Right lobe of liver (tissue), 6 donors: ENCODE data around the gene BMAL1. TPM values are rescaled to one million over a fixed set of nuclear protein-coding genes. Genes with fewer than 3 reads are reported as not detected.
A peak's percentile ranks its signal among the peaks of the same experiment; 100 is the strongest.

ENCODE experiments used
- ATAC-seq, 4 donors: fragments of 200-7000 bp; cut with Tn5 transposase; one replicate each; pipeline ENCODE4 v1.9.1; 2020; ENCODE audit warnings: mild to moderate bottlenecking in 4 of 4, moderate library complexity in 4 of 4
- DNase-seq, 3 donors: peaks; one replicate each; pipeline ENCODE4 v3.0.0-alpha.2; 2020
- H3K27ac ChIP-seq, 3 donors: fragments of 200-600 bp; one replicate each; pipeline ENCODE4 v1.8.0; 2022
- H3K27me3 ChIP-seq, 2 donors: fragments of 200-600 bp; one replicate each; pipeline ENCODE4 v1.8.0; 2022
- H3K36me3 ChIP-seq, 4 donors: fragments of 200-600 bp; sonication (generic) in 1 of 4; one replicate each; pipeline versions ENCODE4 v1.5.1 to v1.8.0; 2017 to 2022; ENCODE audit warnings: control low read depth in 1 of 4
- H3K4me1 ChIP-seq, 4 donors: fragments of 200-600 bp; sonication (generic) in 1 of 4; one replicate each; pipeline versions ENCODE4 v1.5.1 to v1.8.0; 2017 to 2022; ENCODE audit warnings: control low read depth in 1 of 4
- H3K4me3 ChIP-seq, 3 donors: fragments of 200-600 bp; one replicate each; pipeline ENCODE4 v1.8.0; 2022
- H3K9me3 ChIP-seq, 4 donors: fragments of 200-600 bp; sonication (generic) in 1 of 4; one replicate each; pipeline versions ENCODE4 v1.5.1 to v1.8.0; 2017 to 2022; ENCODE audit warnings: control low read depth in 1 of 4
- CTCF ChIP-seq, 4 donors: fragments of 200-600 bp in 3 of 4; fragments of 450-650 bp in 1 of 4; IDR thresholded peaks; one replicate each; pipeline versions ENCODE4 v1.5.1 to v1.8.0; 2016 to 2022; ENCODE audit warnings: antibody characterized with exemption in 4 of 4, mild to moderate bottlenecking in 2 of 4
- POLR2A ChIP-seq: fragments of 450-650 bp; IDR thresholded peaks from one replicate; pipeline ENCODE4 v1.6.1; 2017; ENCODE audit warnings: antibody characterized with exemption, mild to moderate bottlenecking
- WGBS: methylation state at CpG from one replicate; pipeline ENCODE4 v1.1.6; 2018; ENCODE audit warnings: low coverage, low lambda C conversion rate; ENCODE audit not compliant: insufficient coverage; ENCODE audit errors: missing lambda C conversion rate; 5-methylcytosine and 5-hydroxymethylcytosine counted together
- intact Hi-C, 2 donors: fragments of 100-400 bp; cut with DNase I; formaldehyde crosslinking; loops; one replicate each; pipeline versions ENCODE4 v1.11.2 to v1.14.1; 2022
- total RNA-seq, 6 experiments: library from RNA; depleted of rRNA in 2 of 6; stranded (reverse); fragments of >200 nt in 2 of 6; fragmentation: NEBNext Ultra II Directional in 3 of 6; extraction: Animal tissue kit (Norgen Biotek cat#: 25700) in 3 of 6; gene quantifications; one replicate each; pipeline versions ENCODE4 v1.1.0 to v1.2.4, GENCODE V29; 2016 to 2023
- donor health status: DM: no; HTN: yes; CAD: no.
- donor health status: DM: no; HTN: no; CAD: no.
- donor health status: DM: no; HTN: no; CAD: no.
- donor health status: DM: no; HTN: yes; CAD: no.
- donor health status: DM: no; HTN: yes; CAD: no.

Gene BMAL1
- total RNA-seq, 6 experiments from 2014 or later, result 9.9 to 38.0 (median 12.9) TPM

GRCh38 chr11:13286279-13286821 lies 8.8 kb downstream of the BMAL1 start:
- WGBS, result 25% methylated on average over 2 of the region's 2 CpGs
- intact Hi-C loops, result loop anchor here in 1 of 2 donors (10.0 kb wide), 1 partner anchor 48 kb away; no protein-coding TSS in a partner anchor

GRCh38 chr11:13287036-13287435 lies 9.4 kb downstream of the BMAL1 start:
- no peaks in the 10 kb centered on the region for H3K36me3 ChIP-seq
- no peak for DNase-seq
- TF ChIP-seq CTCF (IDR thresholded peaks at IDR 0.05), result no peak
- intact Hi-C loops, result loop anchor here in 1 of 2 donors (10.0 kb wide), 1 partner anchor 48 kb away; no protein-coding TSS in a partner anchor
- peak in 3 of 4 donors; percentile 15 to 36 (median 27) for ATAC-seq
- H3K4me3 ChIP-seq, result no peak overlapping the region
- no peaks in the 10 kb centered on the region for H3K9me3 ChIP-seq
- no peaks in the 10 kb centered on the region for H3K27me3 ChIP-seq
- no peak overlapping the region for H3K27ac ChIP-seq
- H3K4me1 ChIP-seq, result peaks cover 0 to 12% (median 5%) of the 10 kb centered on the region in 4 donors
- 79% methylated on average over 3 of the region's 3 CpGs for WGBS

More at GRCh38 chr11:13286279-13286821, 8.8 kb downstream of the BMAL1 start:
- Histone ChIP-seq H3K4me3 (no peak overlapping the region), H3K27me3 (no peaks in the 10 kb centered on the region), H3K4me1 (peaks cover 0 to 18% (median 5%) of the 10 kb centered on the region in 4 donors), H3K36me3 (no peaks in the 10 kb centered on the region), H3K27ac (no peak overlapping the region), H3K9me3 (no peaks in the 10 kb centered on the region)
- TF ChIP-seq CTCF (IDR thresholded peaks at IDR 0.05), result no peak
- no peak for TF ChIP-seq POLR2A
- DNase-seq (no peak), ATAC-seq (peak in 1 of 4 donors; percentile 50)

- WGBS, result 88% methylated on average over 1 of the region's 1 CpG
- intact Hi-C loops, result loop anchor here in 1 of 2 donors (10.0 kb wide), 1 partner anchor 47 kb away; no protein-coding TSS in a partner anchor
Observed at GRCh38 chr11:13287681-13288080, 10.1 kb downstream of the BMAL1 start.

GRCh38 chr11:13288375-13289029 lies 10.9 kb downstream of the BMAL1 start:
- Histone ChIP-seq H3K27ac (no peak overlapping the region), H3K27me3 (no peaks in the 10 kb centered on the region), H3K4me3 (no peak overlapping the region), H3K9me3 (no peaks in the 10 kb centered on the region), H3K36me3 (no peaks in the 10 kb centered on the region), H3K4me1 (peaks cover 0 to 5% (median 0%) of the 10 kb centered on the region in 4 donors)
- WGBS, result 95% methylated on average over 3 of the region's 3 CpGs
- intact Hi-C loops, result loop anchor here in 1 of 2 donors (10.0 kb wide), 1 partner anchor 46 kb away; no protein-coding TSS in a partner anchor
- DNase-seq (no peak), ATAC-seq (no peak)
- no peak for TF ChIP-seq POLR2A
- TF ChIP-seq CTCF (IDR thresholded peaks at IDR 0.05), result no peak

More at GRCh38 chr11:13287681-13288080, 10.1 kb downstream of the BMAL1 start:
- Histone ChIP-seq H3K36me3 (no peaks in the 10 kb centered on the region), H3K27ac (no peak overlapping the region), H3K27me3 (no peaks in the 10 kb centered on the region), H3K4me3 (no peak overlapping the region), H3K4me1 (peaks cover 0 to 5% (median 3%) of the 10 kb centered on the region in 4 donors), H3K9me3 (no peaks in the 10 kb centered on the region)
- DNase-seq (no peak), ATAC-seq (no peak)
- TF ChIP-seq CTCF (IDR thresholded peaks at IDR 0.05) (no peak), POLR2A (no peak)
